HG03039 (cell line): ENCODE results near the gene NPIPA1.
"Not testable (repeated sequence)": the region's sequence is repeated elsewhere in the genome, so short reads cannot be mapped to it uniquely, and the experiment has no call there.

ENCODE experiments used
- ATAC-seq: cut with Tn5 transposase; IDR thresholded peaks from one replicate; pipeline ENCODE4 v1.9.1; 2021; ENCODE audit warnings: mild to moderate bottlenecking, moderate library complexity; ENCODE audit not compliant: unreplicated experiment

The NPIPA1 gene

DNA sequence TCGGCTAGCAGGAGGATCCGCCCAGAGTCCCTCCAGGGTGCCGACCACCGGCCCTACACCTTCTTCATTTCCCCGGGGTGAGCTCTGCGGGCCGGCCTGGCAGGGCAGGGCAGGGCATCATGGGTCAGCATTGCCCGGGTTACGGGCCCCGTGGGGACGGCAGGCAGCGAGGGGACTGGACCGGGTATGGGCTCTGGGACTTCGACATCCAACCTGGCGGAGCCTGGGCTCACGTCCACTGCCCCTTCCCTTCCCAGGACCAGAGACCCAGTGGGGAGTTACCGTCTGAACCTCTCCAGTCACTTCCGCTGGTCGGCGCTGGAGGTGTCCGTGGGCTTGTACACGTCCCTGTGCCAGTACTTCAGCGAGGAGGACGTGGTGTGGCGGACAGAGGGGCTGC, 7.0 kb upstream of the NPIPA1 start:
- not testable (repeated sequence) for ATAC-seq

DNA sequence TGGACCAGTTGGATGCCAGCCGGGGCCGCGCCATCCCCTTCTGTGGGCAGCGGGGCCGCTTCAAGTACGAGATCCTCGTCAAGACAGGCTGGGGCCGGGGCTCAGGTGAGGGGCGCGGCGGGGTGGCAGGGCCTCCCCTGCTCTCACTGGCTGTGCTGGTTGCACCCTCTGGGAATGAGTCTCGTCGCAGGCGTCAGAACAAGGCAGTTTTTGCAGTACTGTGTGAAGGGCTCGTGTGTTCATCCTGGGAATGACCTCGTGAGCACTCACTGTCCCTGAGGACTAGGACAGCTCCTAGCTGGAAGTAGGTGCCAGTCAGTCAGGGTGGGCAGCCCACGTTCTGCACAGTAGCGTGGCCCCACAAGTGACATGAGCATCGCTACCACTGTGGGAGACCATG, 6.3 kb upstream of the NPIPA1 start:
- not testable (repeated sequence) for ATAC-seq

- not testable (repeated sequence) for ATAC-seq
Measured at GRCh38 chr16:14932581-14933375, 4.5 kb upstream of the NPIPA1 start.

- not testable (repeated sequence) for ATAC-seq
Measured at GRCh38 chr16:14937994-14938393, 751 bp downstream of the NPIPA1 start.

DNA sequence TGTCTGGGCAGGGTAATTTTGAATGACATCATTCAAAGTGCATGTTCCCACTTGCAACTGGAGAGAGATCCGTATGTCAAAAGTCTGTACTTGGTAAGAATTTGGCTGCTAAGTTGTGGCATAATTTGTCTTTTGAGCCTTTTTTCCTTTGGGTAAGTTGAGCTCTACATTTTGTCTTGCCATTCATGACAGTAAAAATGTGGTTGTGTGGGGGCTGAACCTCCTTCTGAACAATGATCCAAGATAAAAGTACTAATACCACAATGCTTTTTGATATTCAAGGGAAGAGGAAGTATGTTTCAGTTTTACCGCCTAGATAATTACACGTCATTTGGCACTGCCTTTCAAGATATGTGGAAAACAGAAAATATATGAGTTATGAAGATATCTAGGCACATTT, 5.4 kb downstream of the NPIPA1 start:
- ATAC-seq: not testable (repeated sequence)

GRCh38 chr16:14955546-14956231, 18.4 kb downstream of the NPIPA1 start:
- ATAC-seq: no peak

GRCh38 chr16:14957576-14958322, 20.5 kb downstream of the NPIPA1 start:
- ATAC-seq: no peak

DNA sequence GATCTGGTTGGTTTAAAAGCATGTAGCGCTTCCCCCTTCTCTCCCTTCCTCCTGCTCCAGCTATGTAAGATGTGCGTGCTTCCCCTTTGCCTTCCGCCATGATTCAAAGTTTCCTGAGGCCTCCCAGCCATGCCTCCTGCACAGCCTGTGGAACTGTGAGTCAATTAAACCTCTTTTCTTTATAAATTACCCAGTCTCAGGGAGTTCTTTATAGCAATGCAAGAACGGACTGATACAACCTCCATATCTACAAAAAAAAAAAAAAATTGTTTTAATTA, 21.0 kb downstream of the NPIPA1 start:
- no peak for ATAC-seq

- ATAC-seq: no peak
Measured at GRCh38 chr16:14958970-14959369, 21.7 kb downstream of the NPIPA1 start.

- no peak for ATAC-seq
Measured at GRCh38 chr16:14961405-14962186, 24.4 kb downstream of the NPIPA1 start.

GRCh38 chr16:14963281-14964173, 26.3 kb downstream of the NPIPA1 start:
- no peak for ATAC-seq

DNA sequence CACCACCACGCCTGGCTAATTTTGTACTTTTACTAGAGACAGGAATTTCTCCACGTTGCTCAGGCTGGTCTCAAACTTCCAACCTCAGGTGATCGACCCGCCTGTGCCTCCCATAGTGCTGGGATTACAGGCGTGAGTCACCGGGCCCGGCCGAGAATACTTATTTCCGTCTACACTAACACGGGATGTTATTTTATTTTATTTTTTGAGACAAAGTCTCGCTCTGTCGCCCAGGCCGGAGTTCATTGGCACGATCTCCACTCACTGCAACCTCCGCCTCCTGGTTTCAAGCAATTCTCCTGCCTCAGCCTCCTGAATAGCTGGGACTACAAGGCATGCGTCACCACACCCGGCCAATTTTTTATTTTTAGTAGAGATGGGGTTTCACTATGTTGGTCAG, 28.1 kb downstream of the NPIPA1 start:
- ATAC-seq: no peak

DNA sequence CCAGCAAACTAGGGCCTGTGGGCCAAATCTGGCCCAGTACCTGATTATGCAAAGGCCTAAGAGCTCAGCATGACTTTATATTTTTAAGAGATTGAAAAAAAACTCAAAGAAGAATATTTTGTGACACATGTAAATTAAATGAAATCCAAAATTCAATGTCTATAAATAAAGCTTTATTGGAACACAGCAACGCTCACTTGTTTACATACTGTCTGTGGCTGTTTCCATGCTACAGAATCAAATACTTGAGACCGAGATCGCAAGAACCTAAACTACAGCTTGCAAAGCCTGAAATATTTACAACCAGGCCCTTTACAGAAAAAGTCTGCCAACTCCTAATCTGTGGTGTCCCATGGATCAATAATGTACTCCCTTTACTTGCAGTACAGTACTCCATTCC, 32.6 kb downstream of the NPIPA1 start:
- ATAC-seq: not testable (repeated sequence)

DNA sequence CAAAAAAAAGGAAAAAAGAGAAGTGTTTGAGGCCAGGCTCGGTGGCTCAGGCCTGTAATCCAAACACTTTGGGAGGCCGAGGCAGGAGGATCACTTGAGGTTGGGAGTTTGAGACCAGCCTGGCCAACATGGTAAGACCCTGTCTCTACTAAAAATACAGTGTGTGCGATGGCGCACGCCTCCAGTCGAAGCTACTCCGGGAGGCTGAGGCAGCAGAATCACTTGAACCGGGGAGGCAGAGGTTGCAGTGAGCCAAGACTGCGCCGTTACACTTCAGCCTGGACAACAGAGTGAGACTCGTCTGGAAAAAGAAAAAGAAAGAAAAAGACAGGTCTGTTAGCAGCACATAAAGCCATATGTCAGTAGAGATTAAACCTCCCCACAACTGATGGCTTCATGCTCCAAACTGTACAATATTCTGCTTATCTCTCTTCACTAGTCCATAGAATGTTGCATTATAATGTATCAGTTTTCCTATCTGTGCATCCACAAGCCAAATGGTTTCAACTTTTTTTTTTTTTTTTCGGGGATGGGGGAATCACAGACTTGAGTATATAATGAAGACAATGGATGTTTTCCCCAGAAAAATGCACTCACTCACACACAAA, 34.5 kb downstream of the NPIPA1 start:
- ATAC-seq: not testable (repeated sequence)

DNA sequence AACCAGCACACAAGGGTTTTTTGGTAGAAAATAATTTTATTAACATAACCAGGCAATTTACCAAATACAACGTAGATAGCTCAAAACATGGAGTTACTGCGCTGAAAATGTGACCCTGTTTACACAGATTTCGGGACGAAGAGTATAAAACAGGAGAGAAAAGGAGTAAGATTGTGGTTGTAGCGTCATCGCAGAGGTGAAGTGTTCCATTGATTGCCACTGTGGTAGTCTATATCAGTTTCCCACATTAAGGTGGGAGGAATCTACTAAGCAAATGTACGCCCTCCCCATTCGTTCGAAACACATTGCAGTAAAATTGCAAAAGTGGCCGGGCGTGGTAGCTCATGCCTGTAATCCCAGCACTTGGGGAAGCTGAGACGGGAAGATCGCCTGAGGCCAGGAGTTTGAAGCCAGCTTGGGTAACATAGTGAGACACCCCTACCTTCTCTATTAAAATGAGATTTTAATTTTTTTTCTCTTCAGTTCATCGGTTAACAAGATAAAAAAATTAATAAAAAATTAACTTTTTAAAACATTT, 36.6 kb downstream of the NPIPA1 start:
- not testable (repeated sequence) for ATAC-seq

DNA sequence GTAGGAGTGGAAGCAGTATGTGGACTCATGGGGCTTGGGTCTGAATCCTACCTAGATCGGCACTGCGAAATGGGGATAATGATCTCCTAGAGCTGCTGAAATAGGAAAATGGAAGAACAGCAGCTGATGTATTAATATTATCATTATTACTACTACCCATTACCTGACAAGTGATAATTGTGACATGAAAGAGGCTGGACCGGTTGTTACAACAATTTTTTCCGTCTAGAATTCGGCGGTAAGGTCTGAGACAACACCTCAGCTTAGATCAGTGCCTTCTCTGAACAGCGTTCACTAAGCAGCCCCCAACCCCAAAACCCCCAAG, 37.0 kb downstream of the NPIPA1 start:
- ATAC-seq: not testable (repeated sequence)

- ATAC-seq: peak; percentile 84
Measured at GRCh38 chr16:14974656-14975417, 37.6 kb downstream of the NPIPA1 start, which contains the start of gene PDXDC1. Gene PDXDC1 (plus strand): TSS chr16:14975026. CDS start chr16:14975200, 174 bp downstream.

- peak; percentile 17 for ATAC-seq
Measured at GRCh38 chr16:14975418-14976194, 38.4 kb downstream of the NPIPA1 start.
